Sigmoid colon (tissue), 7 donors: ENCODE results near the gene MC3R. TPM values are rescaled to one million over a fixed set of nuclear protein-coding genes. Genes with fewer than 3 reads are reported as not detected.

Experiments used
- DNase-seq: peaks from one replicate; pipeline ENCODE4 v3.0.0-alpha.2; 2019
- H3K27ac ChIP-seq, 4 donors: fragments of 200-600 bp; sonication (generic); one replicate each; pipeline ENCODE4 v1.5.1; 2016 to 2019; ENCODE audit warnings: mild to moderate bottlenecking in 1 of 4
- H3K27me3 ChIP-seq, 3 donors: fragments of 200-600 bp; sonication (generic); one replicate each; pipeline ENCODE4 v1.5.1; 2019; ENCODE audit warnings: mild to moderate bottlenecking in 1 of 3
- H3K36me3 ChIP-seq, 4 donors: fragments of 200-600 bp; sonication (generic); one replicate each; pipeline ENCODE4 v1.5.1; 2016 to 2019
- H3K4me1 ChIP-seq, 4 donors: fragments of 200-600 bp; sonication (generic); one replicate each; pipeline ENCODE4 v1.5.1; 2017 to 2019
- H3K4me3 ChIP-seq, 4 donors: fragments of 200-600 bp; sonication (generic); one replicate each; pipeline ENCODE4 v1.5.1; 2017 to 2019; ENCODE audit warnings: mild to moderate bottlenecking in 2 of 4, moderate library complexity in 1 of 4
- H3K9me3 ChIP-seq, 4 donors: fragments of 200-600 bp in 3 of 4; sonication (generic) in 3 of 4; one replicate each; pipeline versions ENCODE4 v1.5.1 to v1.6.1; 2013 to 2019
- CTCF ChIP-seq, 4 experiments: fragments of 450-650 bp in 3 of 4; fragments of 200-600 bp in 1 of 4; IDR thresholded peaks; one replicate each; pipeline ENCODE4 v1.5.1; 2016 to 2019; ENCODE audit warnings: antibody characterized with exemption in 4 of 4, mild to moderate bottlenecking in 3 of 4, moderate library complexity in 2 of 4
- EP300 ChIP-seq, 4 donors: sonication (generic); formaldehyde crosslinking; IDR thresholded peaks; one replicate each; pipeline ENCODE4 v1.6.1; 2017; ENCODE audit warnings: antibody characterized with exemption in 4 of 4
- POLR2A ChIP-seq, 2 donors: fragments of 450-650 bp; IDR thresholded peaks; one replicate each; pipeline ENCODE4 v1.6.1; 2016; ENCODE audit warnings: antibody characterized with exemption in 2 of 2, mild to moderate bottlenecking in 2 of 2, moderate library complexity in 2 of 2
- POLR2AphosphoS5 ChIP-seq, 4 donors: sonication (generic); formaldehyde crosslinking; IDR thresholded peaks; one replicate each; pipeline ENCODE4 v1.6.1; 2017; ENCODE audit warnings: antibody characterized with exemption in 4 of 4
- WGBS, 2 donors: extraction: QIAGEN DNeasy Blood & Tissue Kit; methylation state at CpG; one replicate each; pipeline ENCODE4 v1.1.7; 2013; 5-methylcytosine and 5-hydroxymethylcytosine counted together
- intact Hi-C: fragments of 100-400 bp; cut with DNase I; formaldehyde crosslinking; loops from one replicate; pipeline ENCODE4 v1.15.1; 2023
- polyA plus RNA-seq, 3 donors: library from polyadenylated mRNA; stranded (reverse); fragments of 200-250 nt; gene quantifications; one replicate each; pipeline ENCODE4 v1.2.3, GENCODE V29; 2013
- total RNA-seq, 4 donors: library from RNA; depleted of rRNA; stranded (reverse); fragments of >200 nt; gene quantifications; one replicate each; pipeline ENCODE4 v1.1.0, GENCODE V29; 2016
- donor health status: healthy with polysubstance abuse.
- donor health status: Bipolar disorder and iron deficiency.
- donor health status: healthy.

The MC3R gene
- total and polyA plus RNA-seq, 7 donors, result not detected

- H3K27ac ChIP-seq, result no peak overlapping the region
- intact Hi-C loops, result no loop called here
- DNase-seq, result no peak
- 81 to 90% methylated on average over 3 of the region's 3 CpGs for WGBS, 2 donors
- TF ChIP-seq POLR2A (IDR thresholded peaks at IDR 0.05) (no peak), CTCF (IDR thresholded peaks at IDR 0.05) (no peak), EP300 (IDR thresholded peaks at IDR 0.05) (no peak)
- no peak overlapping the region for H3K4me3 ChIP-seq
- no peaks in the 10 kb centered on the region for H3K27me3 ChIP-seq
- H3K36me3 ChIP-seq, result no peaks in the 10 kb centered on the region
- no peaks in the 10 kb centered on the region for H3K4me1 ChIP-seq
- peaks cover 0 to 6% (median 2%) of the 10 kb centered on the region in 4 donors for H3K9me3 ChIP-seq
Observed at GRCh38 chr20:56205346-56205745, 43.2 kb upstream of the MC3R start.

GRCh38 chr20:56207656-56208055, 40.9 kb upstream of the MC3R start:
- WGBS, 2 donors, result 52 to 64% methylated on average over 4 of the region's 4 CpGs
- H3K27me3 ChIP-seq, result no peaks in the 10 kb centered on the region
- H3K4me3 ChIP-seq, result no peak overlapping the region
- TF ChIP-seq POLR2A (IDR thresholded peaks at IDR 0.05) (no peak), EP300 (IDR thresholded peaks at IDR 0.05) (no peak), POLR2AphosphoS5 (IDR thresholded peaks at IDR 0.05) (no peak), CTCF (IDR thresholded peaks at IDR 0.05) (no peak)
- intact Hi-C loops, result no loop called here
- DNase-seq, result no peak
- H3K36me3 ChIP-seq, result no peaks in the 10 kb centered on the region
- no peak overlapping the region for H3K27ac ChIP-seq
- H3K9me3 ChIP-seq, result no peaks in the 10 kb centered on the region
- H3K4me1 ChIP-seq, result no peaks in the 10 kb centered on the region

DNA sequence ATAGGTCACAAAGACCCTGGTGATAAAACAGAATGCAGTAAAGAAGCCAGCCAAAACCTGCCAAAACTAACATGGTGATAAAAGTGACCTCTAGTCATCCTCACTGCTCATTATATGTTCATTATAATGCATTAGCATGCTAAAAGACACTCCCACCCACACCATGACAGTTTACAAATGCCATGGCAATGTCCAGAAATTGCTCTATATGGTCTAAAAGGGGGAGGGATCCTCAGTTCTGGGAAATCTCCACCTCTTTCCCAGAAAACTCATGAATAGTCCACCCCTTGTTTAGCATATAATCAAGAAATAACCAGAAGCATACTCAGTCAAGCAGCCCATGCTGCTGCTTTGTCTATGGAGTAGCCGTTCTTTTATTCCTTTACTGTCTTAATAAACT, 40.4 kb upstream of the MC3R start:
- WGBS, 2 donors, result 77 to 97% methylated on average over 1 of the region's 1 CpG
- H3K27me3 ChIP-seq, result no peaks in the 10 kb centered on the region

GRCh38 chr20:56211051-56211450, 37.5 kb upstream of the MC3R start:
- TF ChIP-seq EP300 (IDR thresholded peaks at IDR 0.05) (no peak), POLR2A (IDR thresholded peaks at IDR 0.05) (no peak), POLR2AphosphoS5 (IDR thresholded peaks at IDR 0.05) (no peak), CTCF (IDR thresholded peaks at IDR 0.05) (no peak)
- intact Hi-C loops, result no loop called here
- DNase-seq, result no peak
- 79 to 87% methylated on average over 5 of the region's 5 CpGs for WGBS, 2 donors
- Histone ChIP-seq H3K4me1 (no peaks in the 10 kb centered on the region), H3K36me3 (no peaks in the 10 kb centered on the region), H3K4me3 (no peak overlapping the region), H3K27me3 (no peaks in the 10 kb centered on the region), H3K9me3 (no peaks in the 10 kb centered on the region), H3K27ac (no peak overlapping the region)

More for the DNA sequence above, 40.4 kb upstream of the MC3R start:
- H3K27ac ChIP-seq, result no peak overlapping the region
- no peak overlapping the region for H3K4me3 ChIP-seq
- DNase-seq, result no peak
- no peaks in the 10 kb centered on the region for H3K9me3 ChIP-seq
- no peaks in the 10 kb centered on the region for H3K36me3 ChIP-seq
- intact Hi-C loops, result no loop called here
- no peaks in the 10 kb centered on the region for H3K4me1 ChIP-seq
- TF ChIP-seq CTCF (IDR thresholded peaks at IDR 0.05) (no peak), POLR2A (IDR thresholded peaks at IDR 0.05) (no peak), EP300 (IDR thresholded peaks at IDR 0.05) (no peak), POLR2AphosphoS5 (IDR thresholded peaks at IDR 0.05) (no peak)

GRCh38 chr20:56212091-56212490, 36.4 kb upstream of the MC3R start:
- Histone ChIP-seq H3K27me3 (no peaks in the 10 kb centered on the region), H3K36me3 (no peaks in the 10 kb centered on the region), H3K9me3 (no peaks in the 10 kb centered on the region), H3K27ac (no peak overlapping the region), H3K4me3 (no peak overlapping the region), H3K4me1 (no peaks in the 10 kb centered on the region)
- intact Hi-C loops, result no loop called here
- WGBS, 2 donors, result 62 to 84% methylated on average over 9 of the region's 9 CpGs
- no peak for TF ChIP-seq EP300 (IDR thresholded peaks at IDR 0.05)
- TF ChIP-seq CTCF (IDR thresholded peaks at IDR 0.05), result no peak
- no peak for TF ChIP-seq POLR2AphosphoS5 (IDR thresholded peaks at IDR 0.05)
- TF ChIP-seq POLR2A (IDR thresholded peaks at IDR 0.05), result no peak
- DNase-seq, result no peak
